Glomerular endothelial cell (primary cell): ENCODE measurements around the gene AHSG. TPM values are rescaled to one million over a fixed set of nuclear protein-coding genes. Genes with fewer than 3 reads are reported as not detected.

Source experiments
- DNase-seq: peaks from one replicate; pipeline ENCODE4 v3.0.0-alpha.2; 2011; ENCODE audit warnings: low read depth, low spot score; ENCODE audit errors: extremely low read depth
- total RNA-seq: library from RNA; depleted of rRNA; stranded (reverse); fragments of >200 nt; gene quantifications from 2 replicates; pipeline ENCODE4 v1.2.3, GENCODE V29; 2015

The AHSG gene
- total RNA-seq, 1 donor from 2014 or later = not detected

DNA sequence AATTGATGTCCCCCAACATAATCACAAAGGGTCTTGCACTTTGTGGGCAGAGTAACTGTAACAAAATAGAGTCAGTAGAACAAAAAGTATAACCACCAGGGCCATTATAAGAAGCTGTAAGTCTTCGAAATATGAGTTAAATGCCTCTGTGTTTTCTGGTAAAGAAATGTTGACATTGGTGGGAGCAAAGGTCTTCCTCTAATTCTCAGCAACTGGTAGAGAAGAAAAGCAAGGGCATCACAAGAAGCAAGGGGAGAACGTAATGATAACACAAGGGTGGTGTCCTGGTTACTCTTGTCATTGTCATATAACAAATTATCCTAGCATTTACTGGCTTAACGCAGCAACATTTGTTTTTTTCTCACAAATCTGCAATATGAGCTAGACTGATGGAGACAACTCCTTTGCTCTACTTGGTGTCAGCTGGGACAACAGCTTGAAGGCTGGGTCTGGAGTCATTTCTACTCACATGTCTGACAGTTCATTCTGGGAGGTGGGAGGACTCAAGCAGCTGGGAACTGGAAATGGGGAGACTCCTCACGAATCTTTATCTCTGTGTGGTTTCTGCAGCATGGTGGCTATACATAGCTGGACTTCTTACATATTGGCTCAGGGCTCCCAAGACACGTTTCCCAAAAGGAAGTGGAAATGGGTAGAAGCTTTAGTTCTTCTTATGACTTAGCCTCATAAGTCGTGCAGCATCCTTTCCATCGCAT, 22.1 kb upstream of the AHSG start:
- DNase-seq = no peak

DNA sequence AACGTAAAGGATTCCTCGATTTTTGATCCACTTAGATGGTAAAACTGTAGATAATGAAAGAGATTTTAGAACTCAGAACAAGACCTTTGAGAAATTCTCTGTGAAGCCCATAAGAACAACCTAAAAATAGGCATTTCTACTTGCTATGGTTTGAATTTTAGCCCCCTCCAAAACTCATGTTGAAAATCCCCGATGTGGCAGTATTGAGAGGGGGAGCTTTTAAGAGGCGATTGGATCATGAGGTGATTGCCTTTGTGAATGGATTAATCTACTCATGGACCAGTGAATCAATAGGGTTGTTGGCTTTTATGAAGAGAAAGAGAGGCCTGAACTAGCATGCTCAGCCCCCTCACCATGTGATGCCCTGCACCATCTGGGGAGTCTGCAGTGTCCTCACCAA, 20.2 kb upstream of the AHSG start:
- DNase-seq = no peak

DNA sequence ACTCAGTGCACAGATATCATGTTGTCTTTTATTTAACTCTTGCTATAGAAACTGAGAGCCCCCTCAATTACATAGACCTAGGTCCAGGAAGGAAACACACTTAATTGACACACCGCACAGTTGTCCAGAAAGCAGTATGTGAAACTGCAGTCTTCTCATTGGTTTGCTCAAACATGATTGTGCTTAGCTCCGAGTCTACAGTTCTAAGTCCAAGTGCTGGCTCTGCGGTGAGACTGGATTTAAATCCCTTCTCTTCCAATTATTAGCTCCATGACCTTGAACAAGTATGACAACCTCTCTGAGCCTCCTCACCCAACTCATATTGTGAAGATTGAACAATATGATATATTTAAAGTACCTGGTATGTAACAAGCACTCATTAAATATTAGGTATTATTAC, 19.0 kb upstream of the AHSG start:
- DNase-seq = no peak

DNA sequence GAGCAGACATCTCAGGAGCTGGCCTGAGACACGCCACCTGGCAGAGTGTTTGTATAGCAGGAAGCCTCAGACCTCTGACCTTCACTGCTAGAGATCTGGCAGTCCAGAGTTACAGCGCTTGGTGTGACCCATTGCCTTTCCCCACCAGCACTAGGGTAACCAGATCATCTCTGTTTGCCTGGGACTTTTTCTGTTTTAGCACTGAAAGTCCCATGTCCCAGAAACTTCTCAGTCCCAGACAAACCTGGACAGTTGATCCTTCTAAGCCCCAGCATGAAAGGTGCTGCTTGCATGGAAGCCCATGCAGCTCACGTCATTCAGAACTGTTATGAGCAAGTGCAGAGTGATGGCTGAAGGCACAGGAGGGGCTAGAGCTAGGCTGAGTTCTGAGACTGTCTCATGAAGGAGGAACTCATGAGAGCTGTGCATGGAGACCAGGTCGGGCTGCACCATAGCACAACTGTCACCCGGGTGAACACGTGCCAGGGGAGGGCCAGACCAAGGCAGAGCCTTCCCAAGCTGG, 18.2 kb upstream of the AHSG start:
- no peak for DNase-seq

DNA sequence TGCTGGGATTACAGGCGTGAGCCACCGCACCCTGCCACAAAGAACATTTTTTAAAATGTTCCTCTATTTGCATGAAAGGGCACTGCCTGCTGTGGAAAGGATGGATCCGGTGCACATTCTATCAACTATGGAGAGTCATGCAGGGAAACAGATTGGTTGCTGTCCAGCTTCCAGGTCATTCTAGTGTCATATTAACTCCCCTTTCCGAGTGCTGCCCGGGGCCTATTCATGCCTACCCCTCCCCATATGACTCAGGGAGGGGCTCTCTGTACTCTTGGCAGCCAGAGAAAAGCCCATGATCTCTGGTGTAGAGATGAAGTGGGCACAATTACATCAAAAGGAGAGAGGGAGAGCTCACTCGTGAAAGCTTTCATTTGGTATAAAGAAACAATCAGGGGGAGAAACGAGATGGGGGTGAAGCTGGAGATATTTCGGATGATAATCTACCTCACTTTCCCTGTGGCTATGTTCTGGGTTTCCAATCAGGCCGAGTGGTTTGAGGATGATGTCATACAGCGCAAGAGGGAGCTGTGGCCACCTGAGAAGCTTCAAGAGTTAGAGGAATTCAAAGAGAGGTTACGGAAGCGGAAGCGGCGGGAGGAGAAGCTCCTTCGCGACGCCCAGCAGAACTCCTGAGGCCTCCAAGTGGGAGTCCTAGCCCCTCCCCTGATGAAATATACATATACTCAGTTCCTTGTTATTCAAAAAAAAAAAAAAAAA, 16.1 kb upstream of the AHSG start:
- DNase-seq = no peak

DNA sequence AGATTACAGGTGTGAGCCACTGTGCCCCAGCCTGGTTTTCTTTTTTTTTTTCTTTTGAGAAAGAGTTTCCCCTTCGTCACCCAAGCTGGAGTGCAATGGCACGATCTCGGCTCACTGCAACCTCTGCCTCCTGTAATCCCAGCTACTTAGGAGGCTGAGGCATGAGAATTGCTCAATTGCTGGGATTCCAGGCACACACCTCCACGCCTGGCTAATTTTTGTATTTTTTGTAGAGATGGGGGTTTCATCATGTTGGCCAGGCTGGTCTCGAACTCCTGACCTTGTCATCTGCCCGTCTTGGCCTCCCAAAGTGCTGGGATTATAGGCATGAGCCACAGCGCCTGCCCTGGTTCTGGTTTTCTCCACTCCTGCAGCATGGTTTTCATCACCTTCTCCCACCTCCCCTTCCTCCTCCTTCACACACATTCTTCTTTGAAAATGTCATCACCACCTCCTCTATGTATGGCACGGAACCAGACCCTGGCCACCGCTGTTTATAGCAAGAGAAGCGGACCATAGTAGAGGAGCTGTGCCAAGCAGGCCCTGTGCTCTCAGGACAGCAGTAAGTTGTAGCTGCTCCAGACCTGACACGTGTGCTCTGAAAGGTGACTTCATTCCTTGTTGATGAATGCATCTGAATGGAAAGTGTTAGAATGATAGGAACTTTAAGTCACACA, 14.6 kb upstream of the AHSG start:
- DNase-seq = no peak

DNA sequence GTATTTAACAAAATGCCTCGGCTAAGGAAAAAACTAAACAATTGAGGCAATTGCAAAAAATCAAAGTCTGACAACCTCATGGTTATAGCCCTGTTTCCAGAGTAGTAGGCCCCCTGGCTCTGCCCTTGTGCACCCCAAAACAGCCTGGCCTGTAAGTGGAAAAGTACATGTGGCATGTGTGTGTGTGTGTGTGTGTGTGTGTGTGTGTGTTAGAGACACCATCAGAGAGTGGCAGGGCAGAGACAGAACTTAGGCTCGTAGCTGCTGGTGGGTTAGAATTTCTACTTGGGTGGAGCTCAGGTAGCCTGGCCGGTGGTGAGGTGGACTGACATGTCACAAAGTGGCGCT, 14.1 kb upstream of the AHSG start:
- no peak for DNase-seq

DNA sequence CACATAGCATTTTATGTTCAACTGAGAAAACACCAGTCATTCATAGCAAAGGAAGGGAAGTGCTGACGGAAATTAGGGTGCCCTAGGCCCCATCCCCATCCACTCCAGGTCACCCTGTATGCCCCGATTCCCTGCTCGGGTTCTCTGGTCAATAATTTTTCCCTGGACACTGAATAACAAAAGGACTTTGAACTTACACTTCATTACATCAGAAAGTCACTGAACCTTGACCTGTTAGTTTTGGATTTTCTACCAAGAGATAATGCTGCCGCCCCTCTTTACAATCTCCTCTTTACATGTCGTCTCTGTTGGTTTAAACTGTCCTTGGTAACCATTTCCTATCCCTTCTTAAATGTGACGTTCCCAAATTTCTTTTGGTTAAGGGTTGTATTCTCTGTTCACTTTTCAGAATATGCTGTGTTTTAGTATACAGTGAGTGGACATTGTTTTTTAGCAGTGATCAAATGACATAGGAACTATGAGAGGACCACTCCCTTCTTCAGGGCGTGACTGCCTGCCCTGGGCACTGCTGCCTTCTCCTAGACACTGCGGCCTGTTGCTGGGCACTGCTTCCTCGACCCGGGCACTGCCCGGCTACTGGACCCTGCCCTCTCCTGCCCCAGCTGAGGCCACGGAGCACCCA, 13.6 kb upstream of the AHSG start:
- no peak for DNase-seq

DNA sequence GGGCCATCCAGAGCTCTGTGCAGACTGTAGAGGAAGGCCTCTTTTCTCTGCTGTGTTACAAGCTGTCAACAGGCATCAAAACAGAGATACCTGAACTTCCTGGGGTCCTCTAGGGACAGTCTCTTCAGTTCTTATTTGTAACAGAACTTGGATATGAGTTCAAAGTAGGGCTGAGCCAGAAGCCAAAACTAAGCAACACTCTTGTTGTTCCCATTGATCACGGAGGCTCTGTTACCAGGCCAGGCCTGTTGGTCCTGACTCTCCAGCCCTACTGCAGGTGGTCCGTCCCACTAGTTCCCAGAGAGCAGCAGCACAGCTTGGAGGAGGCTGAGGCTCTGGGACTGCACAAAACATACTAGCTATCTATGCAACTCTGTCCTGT, 13.1 kb upstream of the AHSG start:
- DNase-seq = no peak

DNA sequence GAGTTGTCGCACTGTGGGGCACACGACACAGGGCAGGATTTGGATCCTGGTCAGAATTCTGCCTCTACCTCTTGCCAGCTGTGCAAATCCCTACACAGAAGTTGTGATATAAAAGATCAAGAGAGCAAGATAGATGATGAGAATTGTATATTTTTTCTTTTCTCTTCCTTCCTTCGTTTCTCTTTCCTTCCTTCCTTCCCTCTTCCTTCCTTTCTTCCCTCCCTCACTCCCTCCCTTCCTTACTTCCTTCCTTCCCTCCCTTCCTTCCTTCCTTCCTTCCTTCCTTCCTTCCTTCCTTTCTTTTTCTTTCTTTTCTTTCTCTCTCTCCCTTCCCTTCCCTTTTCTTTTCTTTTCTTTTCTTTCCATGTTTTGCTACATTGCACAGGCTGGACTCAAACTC, 12.0 kb upstream of the AHSG start:
- no peak for DNase-seq

DNA sequence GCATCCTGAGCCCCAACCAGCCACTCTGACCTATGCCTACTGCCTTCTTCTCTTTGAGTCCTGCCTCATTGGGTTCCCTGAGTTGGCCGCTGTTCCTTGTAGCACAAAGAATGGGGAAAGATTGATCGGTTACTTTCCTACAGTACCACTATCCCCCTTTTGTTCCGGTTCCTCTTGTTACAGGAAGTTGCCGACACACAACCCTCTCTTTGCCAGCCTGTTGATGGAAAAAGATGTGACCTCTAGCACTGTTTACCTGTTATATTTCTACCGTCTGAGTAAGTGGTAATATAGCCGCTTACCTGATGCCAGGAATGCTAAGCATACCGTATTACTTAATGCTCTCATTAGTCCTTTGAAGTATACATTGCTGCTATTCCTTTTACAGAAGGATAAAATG, 9.7 kb upstream of the AHSG start:
- no peak for DNase-seq

DNA sequence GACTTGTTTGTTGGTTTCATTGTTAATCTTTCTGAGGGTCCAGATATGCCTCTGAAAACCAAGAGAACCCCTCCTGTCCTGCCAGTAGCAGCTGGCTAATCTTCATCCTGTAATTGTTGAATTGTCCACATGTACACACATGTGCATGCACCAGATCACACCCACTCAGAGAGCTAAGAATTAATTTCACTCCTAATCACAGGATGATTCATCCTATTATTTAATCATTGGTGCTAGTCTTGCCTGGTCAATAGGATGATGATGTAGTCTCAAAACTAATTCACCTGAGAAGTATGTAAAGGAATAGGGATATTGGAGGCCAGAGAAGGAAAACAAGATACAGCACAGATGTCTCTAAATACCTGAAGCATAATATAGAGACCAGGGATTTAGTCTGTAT, 7.8 kb upstream of the AHSG start:
- no peak for DNase-seq

DNA sequence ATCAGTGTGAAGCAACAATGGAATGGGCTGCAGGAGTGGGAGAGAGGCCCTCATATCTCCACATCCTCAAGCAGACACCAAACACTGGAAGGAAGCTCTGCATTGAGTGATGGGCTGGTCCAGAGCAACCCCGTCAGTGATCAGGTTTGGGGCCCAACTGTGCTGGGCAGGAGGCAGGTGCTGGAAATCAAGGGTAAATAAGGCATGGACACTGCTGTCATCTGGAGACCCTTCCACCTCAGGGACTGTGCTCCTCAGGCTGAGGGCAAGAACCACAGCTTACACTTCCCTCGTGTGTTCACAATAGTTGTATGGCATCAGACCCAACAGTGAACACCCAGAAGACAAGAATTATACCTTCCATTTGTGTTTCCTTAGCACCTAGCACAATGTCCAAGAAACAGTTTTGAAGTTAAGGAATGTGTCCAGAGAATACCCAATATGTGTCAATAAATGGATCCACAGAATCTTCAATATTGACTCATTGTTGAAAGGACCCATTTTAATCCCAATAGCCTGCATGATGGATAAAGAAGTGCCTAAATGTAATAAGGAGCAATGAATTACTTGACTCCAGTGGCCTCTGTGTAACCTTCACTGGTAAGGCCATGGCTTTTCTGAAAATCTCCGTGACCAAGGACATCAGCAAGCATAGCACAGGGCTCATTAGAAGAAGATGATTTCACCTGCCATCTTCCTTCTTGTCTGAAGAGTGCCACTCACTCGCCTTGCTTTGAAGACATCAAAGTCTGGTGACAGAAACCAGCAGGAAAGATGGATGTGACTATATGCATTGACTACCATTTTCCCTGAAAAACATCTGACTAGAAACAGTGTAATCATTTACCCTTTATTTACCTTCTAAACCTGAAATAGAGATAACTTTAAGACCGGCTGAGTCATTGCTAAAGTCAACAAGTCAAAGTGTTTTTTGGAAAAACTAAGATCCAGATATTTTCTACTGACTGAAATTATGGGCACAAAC, 7.0 kb upstream of the AHSG start:
- no peak for DNase-seq

DNA sequence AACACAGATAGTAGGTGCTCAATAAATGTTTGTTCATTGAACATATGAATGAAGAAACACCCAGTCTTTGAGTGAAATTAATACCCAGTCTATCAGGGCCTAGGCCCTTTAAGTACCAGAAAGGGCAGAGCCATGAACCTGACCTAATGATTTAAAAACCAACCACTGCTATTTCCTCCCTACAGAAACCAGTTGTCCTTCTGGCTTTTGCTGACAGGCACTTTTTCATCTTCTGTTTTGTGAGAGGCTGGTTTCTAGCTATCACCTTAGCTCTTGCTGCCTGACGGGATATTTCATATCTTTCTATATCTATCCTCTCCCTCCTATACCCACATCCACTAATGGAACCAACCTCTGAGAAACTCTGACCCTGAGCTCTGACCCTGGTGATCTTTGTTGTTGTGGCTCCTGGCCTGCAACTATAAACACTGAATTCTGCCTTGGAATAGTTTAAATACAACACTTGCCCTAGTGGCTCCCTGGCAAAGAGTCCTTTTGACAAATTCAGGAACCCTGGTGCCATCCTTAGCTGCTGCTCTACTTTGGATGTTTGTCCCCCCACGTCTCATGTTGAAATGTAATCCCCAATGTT, 4.1 kb upstream of the AHSG start:
- DNase-seq = no peak

DNA sequence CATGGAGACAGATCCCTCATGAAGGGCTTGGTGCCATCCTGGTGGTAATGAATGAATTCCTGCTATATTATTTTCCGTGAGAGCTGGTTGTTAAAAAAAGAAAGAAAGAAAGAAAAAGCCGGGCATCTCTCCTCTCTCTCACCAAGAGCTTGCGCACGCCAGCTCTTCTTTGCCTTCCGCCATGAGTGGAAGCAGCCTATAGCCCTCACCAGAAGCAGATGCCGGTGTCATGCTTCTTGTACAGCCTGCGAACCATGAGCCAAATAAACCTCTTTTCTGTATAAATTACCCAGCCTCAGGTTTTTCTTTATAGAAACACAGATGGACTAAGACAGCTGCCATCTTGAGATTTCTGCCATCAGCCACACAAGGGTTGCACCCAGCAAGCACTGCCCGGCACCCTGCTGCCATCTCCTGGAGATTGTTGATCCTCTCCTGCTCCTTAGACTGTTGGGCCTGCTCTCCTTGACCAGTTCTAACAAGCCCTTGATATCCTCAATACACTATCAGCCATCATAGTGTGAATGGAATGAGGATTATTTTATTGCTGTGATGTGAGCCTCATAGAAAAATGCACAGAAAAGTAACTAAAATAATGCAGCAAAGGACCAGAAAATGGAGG, 3.5 kb upstream of the AHSG start:
- no peak for DNase-seq

DNA sequence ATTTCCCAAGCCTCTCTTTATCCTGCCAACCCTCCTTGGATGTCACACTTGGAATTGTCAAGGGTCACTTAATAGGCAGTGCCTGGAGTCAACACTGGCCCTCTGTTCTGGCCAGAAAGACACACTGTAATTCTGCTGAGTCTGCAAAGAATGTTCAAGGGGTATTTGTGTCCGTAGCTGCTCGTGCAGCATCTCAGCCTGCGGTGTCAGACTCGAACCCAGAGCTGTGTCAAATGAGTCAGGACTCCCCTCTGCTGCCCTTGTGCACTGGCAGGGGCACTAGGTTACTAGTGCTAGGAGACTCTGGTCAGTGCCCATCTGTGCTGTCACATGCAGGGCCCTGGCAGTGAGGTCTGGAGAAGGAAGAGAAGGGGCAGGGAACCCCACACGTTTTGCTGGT, 795 bp upstream of the AHSG start:
- DNase-seq = no peak

DNA sequence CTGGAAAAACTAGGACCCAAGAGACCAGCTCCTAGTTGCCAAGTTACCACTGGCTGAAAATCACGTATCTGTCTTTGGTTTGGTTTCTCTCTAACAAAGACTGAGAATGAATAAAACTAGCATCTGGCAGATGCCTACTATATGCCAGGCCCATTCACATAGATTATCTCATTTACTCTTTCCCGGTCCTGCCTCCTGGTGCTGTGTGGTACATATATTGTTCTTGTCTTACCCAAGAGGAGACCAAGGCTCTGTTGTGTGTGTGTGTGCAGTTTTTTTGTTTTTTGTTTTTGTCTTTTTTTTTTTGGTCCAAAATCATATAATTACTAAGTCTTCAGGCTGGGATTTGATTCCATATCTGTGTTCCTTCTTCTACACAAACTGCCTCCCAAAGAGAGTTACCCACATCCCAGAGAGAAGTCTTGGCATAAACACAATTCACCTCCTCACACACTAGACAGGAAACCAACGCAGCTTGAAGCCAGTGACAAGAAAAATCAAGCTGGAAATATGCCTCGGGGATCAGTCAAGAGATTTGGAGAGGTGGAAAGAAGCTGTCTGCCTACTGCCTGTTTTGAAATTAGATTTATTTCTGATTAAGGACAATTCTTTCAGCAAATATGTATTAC, 891 bp downstream of the AHSG start:
- DNase-seq = no peak

DNA sequence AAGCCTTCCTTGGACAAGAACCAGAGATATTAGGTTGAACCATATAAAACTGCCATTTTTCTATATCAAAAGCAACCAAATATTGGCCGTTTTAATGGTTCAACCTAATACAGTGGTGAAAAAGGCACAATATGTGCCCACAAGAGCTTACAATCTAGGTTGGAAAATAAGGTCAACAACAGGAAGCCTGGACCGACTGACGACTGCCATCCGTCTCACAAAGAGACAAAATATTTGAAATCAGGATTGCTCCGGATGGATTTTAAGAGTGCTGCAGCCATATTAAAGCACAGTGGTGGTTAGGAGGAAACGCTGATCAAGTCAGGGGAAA, 1.4 kb downstream of the AHSG start:
- DNase-seq = no peak
